Stromal cell of bone marrow (primary cell): ENCODE measurements around the gene DUSP6.

Experiments
- DNase-seq: peaks from one replicate; pipeline ENCODE4 v3.0.0-alpha.2; 2012; ENCODE audit warnings: low read depth

Gene DUSP6, protein sequence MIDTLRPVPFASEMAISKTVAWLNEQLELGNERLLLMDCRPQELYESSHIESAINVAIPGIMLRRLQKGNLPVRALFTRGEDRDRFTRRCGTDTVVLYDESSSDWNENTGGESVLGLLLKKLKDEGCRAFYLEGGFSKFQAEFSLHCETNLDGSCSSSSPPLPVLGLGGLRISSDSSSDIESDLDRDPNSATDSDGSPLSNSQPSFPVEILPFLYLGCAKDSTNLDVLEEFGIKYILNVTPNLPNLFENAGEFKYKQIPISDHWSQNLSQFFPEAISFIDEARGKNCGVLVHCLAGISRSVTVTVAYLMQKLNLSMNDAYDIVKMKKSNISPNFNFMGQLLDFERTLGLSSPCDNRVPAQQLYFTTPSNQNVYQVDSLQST

DNA sequence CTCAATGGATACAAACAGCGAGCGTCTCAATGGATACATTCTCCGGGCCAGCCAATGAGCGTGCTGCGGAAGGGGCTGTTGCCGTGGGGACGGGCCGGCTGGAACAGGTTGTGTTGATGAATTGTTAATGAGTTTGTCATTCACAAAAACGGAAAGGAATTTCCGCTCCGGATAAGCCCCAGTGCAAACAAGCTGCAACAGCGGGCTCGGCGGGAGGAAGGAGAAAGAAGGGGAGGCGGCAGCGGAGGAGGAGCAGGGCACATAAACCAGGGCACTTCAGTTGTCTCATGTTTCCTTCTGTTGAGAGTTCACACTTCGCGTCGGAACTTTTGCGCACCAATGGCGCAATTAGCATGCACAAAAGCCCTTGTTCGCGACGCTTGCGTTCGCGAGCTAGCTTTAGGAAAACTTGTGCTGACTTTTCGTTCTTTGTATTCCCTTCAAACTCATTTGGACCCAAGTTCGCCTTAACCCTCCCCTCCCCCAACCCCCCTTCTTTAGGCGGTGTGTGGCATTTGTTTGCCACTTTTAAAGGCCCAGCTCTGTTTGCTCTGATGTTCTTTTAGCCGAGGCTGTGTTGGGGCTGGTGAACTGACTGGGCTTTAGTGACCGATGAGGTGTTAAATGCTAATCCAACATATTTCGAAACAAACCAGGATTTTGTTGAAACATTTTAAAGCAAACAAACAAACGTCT, at the start of gene DUSP6:
TSS of gene DUSP6 (minus strand) at position 10 of the 696 bp plus-strand sequence. CDS start 462 bp downstream, outside the sequence.
- peak; percentile 99 for DNase-seq

DNA sequence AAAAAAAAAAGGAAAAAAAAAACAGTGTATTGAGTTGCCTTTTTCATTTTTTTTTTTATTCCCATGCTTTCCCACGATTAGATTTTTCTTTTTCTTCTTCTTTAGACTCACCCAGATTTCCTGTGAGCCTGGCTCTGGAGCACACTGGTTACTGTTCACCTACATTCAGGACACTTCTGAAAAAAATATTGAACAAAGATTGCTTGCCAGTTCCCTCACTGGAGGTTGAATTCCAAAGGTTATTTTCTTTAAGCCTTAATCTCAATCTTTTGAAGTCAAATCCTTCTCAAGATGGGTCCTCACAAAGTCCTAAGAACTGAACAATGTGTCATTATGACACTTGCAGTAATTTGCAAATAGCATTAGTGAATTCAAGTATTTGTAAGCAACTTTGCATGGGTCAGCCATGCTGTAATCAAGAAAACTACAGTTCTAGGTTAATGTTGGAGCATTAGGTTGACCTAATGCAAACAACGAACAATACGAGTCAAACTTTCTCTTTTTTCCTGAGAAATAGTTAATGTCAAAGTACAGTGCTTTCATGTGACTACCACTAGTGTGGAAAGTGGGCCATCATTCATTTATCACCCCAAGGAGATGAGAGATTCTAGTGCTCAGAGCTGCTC, 49.2 kb upstream of the DUSP6 start:
- no peak for DNase-seq

DNA sequence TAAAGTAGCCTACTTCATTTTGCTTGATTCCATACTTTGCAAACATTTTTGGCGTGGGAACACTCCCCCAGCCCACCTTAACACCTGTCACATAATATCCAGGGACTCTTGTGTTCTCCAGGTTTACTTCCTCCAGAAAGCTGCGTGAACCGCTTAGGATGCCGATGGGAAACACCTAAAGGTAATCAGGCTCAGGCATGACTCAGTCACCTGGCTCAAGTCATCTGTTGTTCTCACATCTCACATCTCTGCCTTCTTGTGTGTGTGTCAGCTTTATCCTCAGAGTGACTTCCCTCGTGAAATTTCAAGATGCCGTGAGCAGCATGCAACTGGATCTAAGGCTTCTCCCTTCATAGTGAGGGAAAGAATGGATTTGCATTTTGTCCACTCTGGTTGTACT, 48.1 kb upstream of the DUSP6 start:
- DNase-seq = no peak

DNA sequence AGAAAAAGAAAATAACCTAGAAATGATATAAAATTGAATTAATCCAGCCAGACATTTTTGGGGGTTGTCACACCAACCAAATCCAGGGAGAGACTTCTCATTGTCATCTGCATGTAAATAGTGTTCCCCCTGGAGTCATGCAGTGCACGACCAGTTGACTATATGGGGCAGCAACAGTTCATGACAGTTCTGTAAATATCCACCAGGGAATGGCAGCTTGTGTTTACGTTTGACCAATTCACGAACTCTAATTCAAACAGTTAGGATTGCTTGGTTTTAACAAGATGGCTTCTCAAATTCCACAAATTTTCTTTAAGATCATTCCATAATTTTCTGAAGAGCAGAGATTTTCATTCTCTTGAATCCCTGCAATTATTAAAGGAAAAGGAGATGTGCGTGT, 43.4 kb upstream of the DUSP6 start:
- no peak for DNase-seq

DNA sequence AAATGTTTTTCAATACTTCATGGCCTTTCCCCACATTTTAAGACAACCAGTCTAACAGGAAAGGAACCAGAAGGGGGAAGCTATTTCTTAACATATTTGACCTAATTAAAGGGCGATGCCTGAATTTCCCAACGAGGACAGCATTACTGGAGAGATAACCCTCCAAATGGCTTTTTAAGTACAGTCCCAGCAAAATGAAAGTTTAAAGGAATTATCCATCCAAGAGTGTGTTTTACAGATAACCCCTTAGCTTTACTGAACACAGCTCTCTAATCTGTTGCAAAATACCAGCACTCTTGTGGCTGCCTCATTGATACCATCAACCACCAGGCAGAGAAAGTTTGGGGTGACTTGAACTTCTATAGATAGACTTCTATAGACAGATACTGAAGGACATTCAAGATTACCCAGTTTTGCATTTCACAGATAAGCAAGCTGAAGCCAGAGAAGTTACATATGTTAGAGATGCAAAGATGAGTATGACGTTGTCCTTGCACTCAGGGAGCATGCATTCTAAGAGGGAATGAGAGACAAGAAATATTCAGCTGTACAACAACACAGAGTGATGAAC, 41.3 kb upstream of the DUSP6 start:
- no peak for DNase-seq

DNA sequence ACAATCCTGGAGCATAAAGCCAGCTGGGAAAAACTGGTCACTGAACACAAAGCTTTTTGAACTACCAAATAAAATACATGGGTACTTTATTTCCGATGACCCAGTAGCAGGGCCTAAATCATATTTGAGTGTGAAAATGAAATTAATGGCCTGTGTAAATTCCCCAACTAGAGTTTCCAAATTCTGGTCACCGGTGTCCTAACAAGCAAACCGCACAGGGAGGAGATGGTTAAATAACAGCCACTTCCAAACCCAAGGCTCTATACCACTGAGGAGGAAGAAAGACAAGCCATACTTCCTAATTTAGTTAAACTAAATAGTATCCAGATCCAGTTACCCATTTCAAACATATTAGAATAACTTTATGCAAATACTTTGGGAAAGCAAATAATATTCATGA, 40.1 kb upstream of the DUSP6 start:
- no peak for DNase-seq

DNA sequence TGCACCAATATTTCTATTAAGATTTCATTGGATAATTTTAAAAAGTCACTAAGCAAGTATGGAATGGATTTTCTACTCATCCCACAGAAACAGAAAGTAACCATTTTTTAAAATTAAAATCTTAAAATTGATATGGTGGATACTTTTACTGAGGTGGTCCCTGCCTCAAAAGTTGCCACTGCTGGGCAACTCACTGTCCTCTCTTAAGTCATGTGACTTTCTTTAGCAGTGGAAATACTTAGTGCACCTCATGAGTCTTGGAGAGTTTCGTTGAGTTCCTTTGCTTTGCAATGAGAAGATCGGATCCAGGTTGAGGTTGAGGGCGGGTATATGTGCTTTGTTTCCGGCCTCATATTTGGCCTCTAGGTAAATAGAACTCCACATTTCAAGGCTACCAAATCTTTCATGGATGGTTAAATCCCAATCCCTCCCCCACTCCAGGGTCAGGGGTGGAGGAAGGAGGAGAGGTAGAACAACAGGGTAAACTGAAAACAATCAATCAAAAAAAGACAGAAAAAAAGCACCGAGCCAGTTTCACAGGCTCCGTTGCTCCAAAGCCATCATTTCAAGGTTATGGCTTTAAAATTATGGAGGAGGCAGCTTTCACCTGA, 39.5 kb upstream of the DUSP6 start:
- no peak for DNase-seq

DNA sequence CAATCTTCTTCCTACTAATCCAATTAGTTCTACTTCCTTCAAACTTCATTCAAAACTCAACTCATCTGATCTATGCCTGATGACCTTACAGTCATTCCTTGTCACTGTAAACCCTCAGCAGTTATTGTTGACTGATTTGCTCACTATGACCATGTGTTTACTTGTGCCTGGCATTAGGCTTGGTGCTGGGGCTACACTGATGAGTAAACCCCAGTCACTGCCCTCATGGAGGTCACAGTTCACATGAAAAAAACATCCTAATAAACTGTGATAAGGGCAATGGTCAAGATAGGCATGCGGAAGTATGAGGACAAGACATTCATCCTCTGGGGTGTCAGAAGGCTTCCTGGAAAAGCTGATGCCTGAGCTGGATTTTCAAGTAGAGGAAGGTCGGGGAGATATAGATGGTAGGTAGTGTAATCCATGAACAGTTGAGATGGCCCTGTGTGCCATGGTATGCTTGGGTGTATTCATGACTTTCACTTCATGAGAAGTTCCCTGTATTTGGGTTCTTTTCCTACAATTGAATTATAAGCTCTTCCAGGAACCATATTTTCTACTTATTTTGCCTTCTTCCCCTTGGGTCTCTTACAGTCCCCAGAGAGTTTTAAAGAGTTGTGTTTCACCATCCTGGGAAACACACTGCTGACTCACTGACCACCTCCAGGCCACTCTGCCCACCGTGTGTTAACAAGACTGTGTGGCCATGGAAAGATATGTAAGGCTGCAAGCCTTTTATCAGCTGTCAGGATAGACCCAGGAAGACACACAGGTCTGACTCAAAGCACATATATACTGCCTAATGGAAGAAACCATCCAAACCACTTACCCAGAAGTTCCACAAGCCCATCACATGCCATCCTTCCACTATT, 38.7 kb upstream of the DUSP6 start:
- DNase-seq = peak; percentile 24

DNA sequence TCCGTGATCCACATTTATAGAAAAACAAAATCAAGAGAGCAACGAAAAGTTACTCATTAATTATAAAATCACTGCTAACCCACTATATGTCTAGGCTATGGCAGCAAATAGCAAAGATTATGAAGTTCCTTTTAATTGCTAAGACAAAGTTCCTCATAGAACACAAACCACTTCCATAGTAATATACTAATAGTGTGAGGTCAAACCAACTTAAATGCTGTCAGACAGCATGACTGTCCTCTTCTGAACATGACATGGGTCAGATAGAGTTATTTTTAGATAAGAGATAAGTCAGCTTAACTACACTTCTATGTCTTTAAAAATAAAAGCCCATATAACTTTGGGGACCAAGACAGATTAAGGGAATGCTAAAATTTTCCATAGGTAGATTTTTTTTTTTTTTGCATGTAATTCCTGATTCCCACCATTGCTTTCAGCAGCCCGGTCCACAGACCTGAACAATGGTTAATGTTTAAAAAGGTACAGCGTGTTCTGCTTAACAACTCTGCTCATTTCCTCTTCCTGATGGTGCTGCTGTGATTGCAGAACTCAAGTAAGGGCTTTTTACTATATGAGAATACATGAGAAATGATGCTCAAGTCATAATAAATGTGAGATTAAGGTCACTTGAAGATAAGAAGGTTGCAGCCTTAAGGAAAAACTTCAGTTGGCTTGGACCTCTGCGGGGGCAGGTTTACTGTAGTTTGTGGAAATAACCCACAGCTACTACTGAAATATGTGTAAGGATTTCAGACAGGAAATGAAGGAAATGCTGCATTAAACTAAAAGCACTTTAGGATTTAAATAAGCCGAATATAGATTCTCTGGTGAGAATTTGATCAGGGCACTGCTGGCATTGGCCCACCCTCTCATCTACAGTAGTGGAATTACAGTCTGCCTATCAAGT, 37.7 kb upstream of the DUSP6 start:
- no peak for DNase-seq

DNA sequence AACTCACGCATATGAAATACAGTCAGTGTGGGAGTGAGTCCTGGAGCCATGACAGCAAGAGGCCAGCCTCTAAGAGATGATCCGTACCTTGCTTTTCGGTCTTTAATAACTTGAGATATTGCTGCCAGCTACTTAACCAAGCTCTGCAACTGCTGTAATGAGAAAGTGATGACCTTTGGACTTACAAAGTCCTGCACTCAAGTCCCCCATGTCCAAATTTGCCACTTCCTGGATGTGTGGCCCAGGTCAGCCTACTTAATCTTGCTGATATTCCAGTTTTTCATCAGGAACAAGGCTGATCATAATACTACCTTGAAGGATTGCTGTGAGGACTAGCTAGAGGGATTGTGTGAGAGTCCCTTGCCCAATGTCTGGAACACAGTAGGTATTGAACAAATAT, 33.8 kb upstream of the DUSP6 start:
- DNase-seq = no peak

DNA sequence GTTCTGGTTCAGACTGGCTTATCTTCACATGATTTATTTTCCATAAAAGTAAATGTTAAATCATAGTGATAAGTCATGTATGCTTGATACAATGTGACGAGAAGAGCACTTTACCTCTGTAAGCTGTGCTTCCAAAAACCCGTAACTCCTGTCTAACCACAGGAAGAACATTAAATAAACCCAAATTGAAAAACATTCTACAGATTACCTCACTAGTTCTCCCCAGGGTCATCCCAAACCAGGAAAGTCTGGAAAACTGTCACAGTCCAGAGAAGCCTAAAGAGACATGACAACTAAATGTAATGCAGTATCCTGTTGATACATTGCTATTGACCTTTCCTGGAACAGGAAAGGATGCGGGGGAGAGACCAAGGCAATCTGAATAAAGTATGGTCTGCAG, 32.5 kb upstream of the DUSP6 start:
- DNase-seq = no peak

DNA sequence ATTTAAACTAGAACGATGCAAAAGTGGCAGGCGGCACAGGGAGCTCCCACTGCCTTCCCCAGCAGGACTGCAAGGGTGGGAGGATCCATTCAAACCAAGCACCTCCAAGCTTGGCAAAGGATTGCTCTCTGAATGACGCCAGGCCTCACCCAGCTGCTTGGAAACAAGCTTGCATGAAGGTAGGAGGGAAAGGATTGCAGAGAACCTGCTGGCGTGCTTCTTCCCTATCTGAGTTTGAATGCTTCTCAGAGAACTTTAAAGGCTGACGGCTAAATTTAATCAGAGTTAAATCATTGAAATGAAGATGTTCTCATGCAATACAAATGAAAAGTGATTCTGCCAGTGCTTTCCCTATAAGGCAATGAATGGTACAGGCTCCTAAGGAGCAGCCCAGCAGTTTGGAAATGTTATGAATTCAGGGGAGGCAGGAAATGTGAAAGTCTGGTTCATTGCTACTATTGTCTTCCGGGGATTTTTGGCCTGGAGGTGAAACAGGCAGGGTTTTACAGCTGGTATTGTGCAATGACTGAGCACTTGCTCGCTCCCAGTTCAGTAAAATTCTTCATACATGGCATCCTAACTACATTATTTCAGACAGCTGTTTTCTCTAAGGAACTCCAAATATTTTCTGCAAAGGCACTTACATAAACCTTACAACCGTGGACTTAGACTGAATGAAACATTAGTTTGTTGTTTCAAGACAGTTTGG, 31.9 kb upstream of the DUSP6 start:
- peak; percentile 69 for DNase-seq

DNA sequence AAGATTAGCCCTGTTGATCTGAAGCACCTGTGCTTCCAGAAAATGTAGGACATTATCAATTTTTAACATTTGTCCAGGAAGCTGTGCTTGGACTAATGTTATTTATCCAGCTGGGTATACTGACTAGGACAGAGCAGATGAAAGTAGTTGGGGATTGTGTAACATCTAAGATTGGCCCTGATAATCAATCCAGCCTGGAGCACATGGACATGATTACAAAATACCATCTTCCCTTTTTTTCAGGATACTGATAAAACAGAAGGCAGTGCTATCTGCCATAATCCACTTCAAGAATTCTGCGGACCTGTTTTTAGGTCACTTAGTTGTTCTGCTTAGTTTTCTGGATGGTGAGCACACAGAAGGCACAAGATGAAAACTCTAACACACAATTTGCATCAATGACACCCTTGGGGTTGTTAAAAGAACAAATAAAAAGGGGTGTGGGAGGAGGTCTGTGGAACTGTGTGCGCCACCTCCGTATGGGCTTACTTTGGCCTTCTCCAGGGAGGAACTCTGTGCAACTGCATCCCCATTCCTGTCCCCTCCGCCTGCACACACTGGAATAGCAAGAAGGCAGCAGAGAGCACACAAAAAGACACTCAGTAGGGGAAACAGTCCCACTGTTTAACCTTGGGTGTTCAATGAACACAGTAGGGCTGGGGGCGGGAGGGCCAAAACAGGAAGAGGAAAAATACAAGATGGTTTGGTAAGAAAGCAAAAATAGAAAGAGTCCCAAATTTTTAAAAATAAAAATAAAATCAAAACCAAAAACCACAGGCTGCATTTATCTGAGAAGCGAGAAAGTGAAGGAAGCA, 31.1 kb upstream of the DUSP6 start:
- no peak for DNase-seq

DNA sequence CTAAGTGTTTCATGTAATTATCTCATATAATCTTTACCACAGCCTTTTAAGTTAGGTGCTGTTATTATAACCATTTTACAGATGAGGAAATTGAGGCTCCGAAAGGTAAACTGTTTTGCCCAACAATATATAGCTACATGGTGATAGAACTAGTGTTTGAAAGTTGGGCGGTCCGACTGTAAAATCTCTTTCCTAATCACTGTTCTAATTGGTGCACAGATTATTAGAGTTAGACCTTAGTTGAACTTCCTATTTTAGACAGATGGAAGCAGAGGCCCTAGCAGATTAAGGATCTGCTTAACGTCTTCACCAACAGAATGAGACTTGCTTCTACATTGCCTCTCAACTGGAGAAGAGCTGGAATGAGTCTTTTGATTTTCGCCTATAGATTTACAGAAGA, 30.0 kb upstream of the DUSP6 start:
- DNase-seq = no peak

DNA sequence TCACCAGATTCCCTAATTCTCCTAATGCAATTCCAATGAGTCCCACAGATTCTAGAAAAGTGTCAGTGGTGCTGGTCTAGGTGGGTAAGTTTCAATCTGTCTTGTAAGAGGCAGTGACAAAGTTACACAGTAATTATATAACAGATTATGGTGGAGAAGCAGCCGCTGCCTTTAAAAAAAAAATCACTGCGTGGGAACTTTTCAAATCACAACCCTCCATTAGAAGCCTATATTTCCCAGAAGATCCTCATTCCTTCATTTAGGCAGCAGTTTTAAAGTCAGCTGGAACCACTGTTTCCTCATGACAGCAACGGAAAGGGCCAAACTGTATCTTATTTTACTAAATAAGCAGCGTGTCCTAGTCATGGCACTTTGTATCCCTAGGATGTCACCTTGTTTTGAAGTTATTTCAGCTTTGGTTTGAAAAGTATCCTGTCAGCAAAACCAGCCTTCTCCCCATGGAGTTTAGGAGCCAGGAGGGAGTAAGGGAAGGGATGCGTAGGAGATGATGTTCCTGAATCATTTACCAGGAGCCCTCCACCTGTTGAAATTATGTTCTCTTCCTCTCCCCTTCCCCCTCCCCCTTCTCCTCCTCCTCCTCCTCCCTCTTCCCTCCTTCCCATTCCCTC, 27.7 kb upstream of the DUSP6 start:
- no peak for DNase-seq

DNA sequence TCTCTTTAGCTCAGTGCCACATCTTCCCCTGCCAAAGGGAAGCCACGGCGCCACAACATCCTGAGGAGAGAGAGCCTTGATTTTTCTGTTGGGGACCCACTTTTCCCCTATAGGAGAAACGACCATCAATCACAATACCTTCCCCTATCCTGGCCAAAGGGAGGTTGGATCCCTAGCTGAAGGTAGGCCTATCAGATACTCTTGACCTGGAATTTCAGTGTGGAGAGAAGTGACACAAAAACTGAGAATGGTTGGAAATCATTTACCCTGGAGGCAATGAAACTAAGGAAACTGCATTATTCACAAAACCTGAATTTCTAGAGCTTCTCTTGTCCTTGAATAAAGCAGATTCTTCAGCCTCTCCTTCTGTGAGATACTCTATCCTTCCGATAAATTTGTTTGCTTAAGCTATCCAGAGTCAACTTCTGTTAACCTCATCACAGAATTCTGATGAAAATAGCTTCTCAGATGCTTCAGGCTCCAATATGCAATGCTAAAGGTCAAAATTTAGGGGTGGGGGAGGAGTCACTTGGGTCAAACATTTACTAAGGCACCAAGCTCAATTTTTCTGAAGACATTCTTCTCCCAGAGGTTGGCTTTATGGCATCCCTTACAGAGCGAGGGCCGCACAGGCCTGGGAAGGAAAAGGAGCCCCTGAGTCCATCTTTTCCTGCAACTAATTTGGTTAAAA, 27.0 kb upstream of the DUSP6 start:
- no peak for DNase-seq

DNA sequence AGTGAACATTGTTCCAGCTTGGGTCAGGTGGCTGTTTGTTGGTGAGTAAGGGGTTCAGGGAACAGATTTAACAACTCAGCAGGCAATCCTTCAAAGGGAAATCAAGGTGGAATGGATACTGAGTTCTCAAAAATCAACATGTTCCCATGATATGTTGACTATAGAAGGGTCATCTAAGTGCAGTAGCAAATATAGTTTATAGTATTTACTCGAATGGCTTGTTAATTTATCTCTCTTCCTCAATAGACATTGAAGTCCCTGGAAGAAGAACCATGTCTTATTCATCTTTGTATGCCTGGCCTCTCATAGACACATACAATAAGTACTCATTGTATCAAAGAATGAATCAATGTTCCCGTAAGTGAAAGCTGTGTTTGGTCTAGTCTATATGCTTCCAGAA, 24.5 kb upstream of the DUSP6 start:
- no peak for DNase-seq

DNA sequence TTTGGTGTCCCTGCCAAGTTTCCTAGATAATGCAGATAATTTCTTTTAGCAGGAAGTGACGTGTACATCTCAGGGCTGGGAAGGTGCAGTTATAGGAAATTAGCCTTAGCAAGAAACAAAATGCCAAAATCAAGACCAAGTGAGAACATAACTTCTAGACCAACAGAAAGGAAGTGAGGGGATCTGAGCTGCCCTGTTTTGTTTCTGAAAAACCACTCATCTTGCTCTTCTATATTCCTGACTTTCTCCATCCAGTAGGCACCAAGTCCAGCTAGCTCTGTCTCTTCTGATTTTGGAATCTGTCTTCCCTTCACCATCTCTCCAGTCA, 23.9 kb upstream of the DUSP6 start:
- no peak for DNase-seq
